GM21360 (cell line): ENCODE measurements around the gene DNASE1.

ENCODE experiments used
- ATAC-seq: cut with Tn5 transposase; IDR thresholded peaks from one replicate; pipeline ENCODE4 v1.9.1; 2021; ENCODE audit warnings: mild to moderate bottlenecking, moderate library complexity; ENCODE audit not compliant: unreplicated experiment

DNASE1 gene

GRCh38 chr16:3661922-3662321 lies 7.4 kb downstream of the DNASE1 start:
- no peak for ATAC-seq

- ATAC-seq, result no peak
These were observed 8.1 kb downstream of the DNASE1 start for GRCh38 chr16:3662601-3663000.

GRCh38 chr16:3664187-3664896 lies 9.9 kb downstream of the DNASE1 start:
- no peak for ATAC-seq

GRCh38 chr16:3665508-3665907 lies 11.0 kb downstream of the DNASE1 start:
- no peak for ATAC-seq

GRCh38 chr16:3668626-3669025 lies 14.1 kb downstream of the DNASE1 start:
- no peak for ATAC-seq

GRCh38 chr16:3669082-3669481 lies 14.6 kb downstream of the DNASE1 start:
- no peak for ATAC-seq

- ATAC-seq, result no peak
These were observed 16.2 kb downstream of the DNASE1 start for GRCh38 chr16:3670711-3671110.

- no peak for ATAC-seq
These were observed 16.9 kb downstream of the DNASE1 start for GRCh38 chr16:3671424-3671823.

- no peak for ATAC-seq
These were observed 18.1 kb downstream of the DNASE1 start for GRCh38 chr16:3672571-3673041.

- no peak for ATAC-seq
These were observed 18.7 kb downstream of the DNASE1 start for GRCh38 chr16:3673201-3673600.

GRCh38 chr16:3673676-3674377 lies 19.3 kb downstream of the DNASE1 start:
- ATAC-seq, result no peak

- ATAC-seq, result no peak
These were observed 20.2 kb downstream of the DNASE1 start for GRCh38 chr16:3674513-3675295.

GRCh38 chr16:3675601-3676130 lies 21.2 kb downstream of the DNASE1 start:
- ATAC-seq, result no peak

GRCh38 chr16:3677994-3678393 lies 23.5 kb downstream of the DNASE1 start:
- ATAC-seq, result no peak

- ATAC-seq, result no peak
These were observed 26.7 kb downstream of the DNASE1 start for GRCh38 chr16:3681206-3681605.

GRCh38 chr16:3687021-3687420 lies 32.5 kb downstream of the DNASE1 start:
- ATAC-seq, result no peak

- no peak for ATAC-seq
These were observed 33.3 kb downstream of the DNASE1 start for GRCh38 chr16:3687792-3688191.

- ATAC-seq, result no peak
These were observed 35.2 kb downstream of the DNASE1 start for GRCh38 chr16:3689731-3690130.

GRCh38 chr16:3690470-3690928 lies 36.0 kb downstream of the DNASE1 start:
- ATAC-seq, result peak; percentile 70

- ATAC-seq, result no peak
These were observed 36.7 kb downstream of the DNASE1 start for GRCh38 chr16:3690980-3691720.

GRCh38 chr16:3691761-3692160 lies 37.3 kb downstream of the DNASE1 start:
- ATAC-seq, result no peak
